ENCODE measurements around the gene SCG5. TPM values are rescaled to one million over a fixed set of nuclear protein-coding genes. Genes with fewer than 3 reads are reported as not detected.

The SCG5 gene
- total and polyA plus RNA-seq, 2 of the 13 experiments (the other 11 are each of a cell fraction or from before 2014, with no cell fraction given), result 2.3 to 3.5 TPM

- TF ChIP-seq ETV6 (CRISPR knock-in tag; conservative IDR thresholded peaks at IDR 0.05) (no peak), ZNF790 (CRISPR knock-in tag; IDR thresholded peaks at IDR 0.05; ENCODE audit: borderline replicate concordance) (no peak), MTF2 (CRISPR knock-in tag; IDR thresholded peaks at IDR 0.05; ENCODE audit: borderline replicate concordance) (no peak), EZH2 (conservative IDR thresholded peaks at IDR 0.05; ENCODE audit: low read depth, low read length) (no peak), ZNF260 (CRISPR knock-in tag; IDR thresholded peaks at IDR 0.05; ENCODE audit: borderline replicate concordance, low read depth) (no peak), ZNF607 (CRISPR knock-in tag; IDR thresholded peaks at IDR 0.05; ENCODE audit: borderline replicate concordance) (no peak), ZNF501 (CRISPR knock-in tag; IDR thresholded peaks at IDR 0.05) (no peak), CHD2 (IDR thresholded peaks at IDR 0.05; ENCODE audit: low read depth, low read length) (no peak), CAMTA2 (CRISPR knock-in tag; IDR thresholded peaks at IDR 0.05; ENCODE audit: borderline replicate concordance) (no peak), PITX1 (CRISPR knock-in tag; IDR thresholded peaks at IDR 0.05) (peak; percentile 91), ATAD3A (CRISPR knock-in tag; IDR thresholded peaks at IDR 0.05) (no peak), ZNF232 (CRISPR knock-in tag; IDR thresholded peaks at IDR 0.05; ENCODE audit: borderline replicate concordance) (no peak), ZNF292 (CRISPR knock-in tag; IDR thresholded peaks at IDR 0.05; ENCODE audit: borderline replicate concordance, low read depth) (no peak), TRIM24 (CRISPR knock-in tag; IDR thresholded peaks at IDR 0.05) (no peak), MEF2D (CRISPR knock-in tag; IDR thresholded peaks at IDR 0.05) (no peak), LBX2 (CRISPR knock-in tag; IDR thresholded peaks at IDR 0.05; ENCODE audit: borderline replicate concordance) (no peak), RFXAP (CRISPR knock-in tag; IDR thresholded peaks at IDR 0.05; ENCODE audit: borderline replicate concordance) (no peak), ZNF562 (CRISPR knock-in tag; IDR thresholded peaks at IDR 0.05; ENCODE audit: borderline replicate concordance) (no peak), PAWR (CRISPR knock-in tag; IDR thresholded peaks at IDR 0.05; ENCODE audit: borderline replicate concordance) (no peak), EHMT2 (IDR thresholded peaks at IDR 0.05; ENCODE audit: borderline replicate concordance, low read depth, low read length) (peak; percentile 72; the same call in 1 of the 2 replicates), ZNF770 (CRISPR knock-in tag; IDR thresholded peaks at IDR 0.05) (no peak), RFX1 (IDR thresholded peaks at IDR 0.05) (no peak), ZBTB37 (CRISPR knock-in tag; IDR thresholded peaks at IDR 0.05) (0 out of 2 replicates have a peak, but pooled peaks have one; percentile 16), ZNF782 (CRISPR knock-in tag; IDR thresholded peaks at IDR 0.05; ENCODE audit: borderline replicate concordance) (no peak), TEAD3 (CRISPR knock-in tag; optimal IDR thresholded peaks at IDR 0.05; ENCODE audit: borderline replicate concordance) (peak; percentile 22), HNRNPL (IDR thresholded peaks at IDR 0.05; ENCODE audit: low read depth, low read length) (no peak), KAT8 (CRISPR knock-in tag; IDR thresholded peaks at IDR 0.05) (peak; percentile 42; the same call in 1 of the 2 replicates), ZNF792 (CRISPR knock-in tag; IDR thresholded peaks at IDR 0.05) (no peak), SPEN (CRISPR knock-in tag; IDR thresholded peaks at IDR 0.05; ENCODE audit: low read depth) (no peak)
Observed at GRCh38 chr15:32677238-32677750, 35.8 kb downstream of the SCG5 start (continued).
